Measurements from ENCODE around the gene EMC9.
"Not testable (repeated sequence)": the region's sequence is repeated elsewhere in the genome, so short reads cannot be mapped to it uniquely, and the experiment has no call there.

EMC9 gene

GRCh38 chr14:24108336-24108874 lies 33.0 kb downstream of the EMC9 start:
- no peak for DNase-seq (ENCODE audit: low read depth in 2 of 2)

- no peak for DNase-seq (ENCODE audit: low read depth in 2 of 2)
Measured at GRCh38 chr14:24106672-24107271, 34.6 kb downstream of the EMC9 start.

GRCh38 chr14:24105609-24106239 lies 35.7 kb downstream of the EMC9 start:
- not testable (repeated sequence) for DNase-seq (ENCODE audit: low read depth in 2 of 2)

GRCh38 chr14:24103451-24103850 lies 37.9 kb downstream of the EMC9 start:
- DNase-seq (ENCODE audit: low read depth in 2 of 2), result no peak

GRCh38 chr14:24102357-24103048 lies 38.9 kb downstream of the EMC9 start:
- no peak for DNase-seq (ENCODE audit: low read depth in 2 of 2)

GRCh38 chr14:24100982-24101494 lies 40.4 kb downstream of the EMC9 start:
- DNase-seq (ENCODE audit: low read depth in 2 of 2), result no peak

- no peak for DNase-seq (ENCODE audit: low read depth in 2 of 2)
Measured at GRCh38 chr14:24100197-24100981, 41.0 kb downstream of the EMC9 start.

- no peak for DNase-seq (ENCODE audit: low read depth in 2 of 2)
Measured at GRCh38 chr14:24098927-24099813, 42.2 kb downstream of the EMC9 start.

GRCh38 chr14:24098229-24098926 lies 43.0 kb downstream of the EMC9 start:
- no peak for DNase-seq (ENCODE audit: low read depth in 2 of 2)

GRCh38 chr14:24096545-24097181 lies 44.7 kb downstream of the EMC9 start:
- no peak for DNase-seq (ENCODE audit: low read depth in 2 of 2)

- peak; percentile 61 to 64 for DNase-seq (ENCODE audit: low read depth in 2 of 2)
Measured at GRCh38 chr14:24095271-24096068, 45.9 kb downstream of the EMC9 start.

GRCh38 chr14:24094841-24095270 lies 46.5 kb downstream of the EMC9 start:
- no peak for DNase-seq (ENCODE audit: low read depth in 2 of 2)

GRCh38 chr14:24093901-24094840 lies 47.2 kb downstream of the EMC9 start, which contains the start of gene PCK2:
Gene PCK2, plus strand, starts transcription at chr14:24094311. Its CDS starts 95 bp downstream, at chr14:24094406.
- DNase-seq (ENCODE audit: low read depth in 2 of 2), result peak; percentile 88 to 89

- DNase-seq (ENCODE audit: low read depth in 2 of 2), result no peak
Measured at GRCh38 chr14:24093207-24093900, 48.0 kb downstream of the EMC9 start.

GRCh38 chr14:24092505-24093206 lies 48.7 kb downstream of the EMC9 start:
- no peak for DNase-seq (ENCODE audit: low read depth in 2 of 2)

- no peak for DNase-seq (ENCODE audit: low read depth in 2 of 2)
Measured at GRCh38 chr14:24092110-24092504, 49.3 kb downstream of the EMC9 start.
